Measurements from ENCODE around the gene DTD2. TPM values are rescaled to one million over a fixed set of nuclear protein-coding genes. Genes with fewer than 3 reads are reported as not detected.
A peak's percentile ranks its signal among the peaks of the same experiment; 100 is the strongest.

Gene DTD2
- 12.5 TPM for polyA plus RNA-seq (2012; ENCODE audit: insufficient read length, low read depth)

- TF ChIP-seq POLR2AphosphoS5 (IDR thresholded peaks at IDR 0.05; ENCODE audit: low read depth, low read length) (peak; percentile 81), SIN3A (IDR thresholded peaks at IDR 0.05; ENCODE audit: borderline replicate concordance, insufficient read depth, low read length) (no peak), TAF1 (IDR thresholded peaks at IDR 0.05; ENCODE audit: borderline replicate concordance, insufficient read depth, low read length) (0 out of 2 replicates have a peak, but pooled peaks have one; percentile 74), FOXP2 (optimal IDR thresholded peaks at IDR 0.05; ENCODE audit: borderline replicate concordance, extremely low read depth, extremely low read length, insufficient read depth) (no peak)
- TF ChIP-seq, protein P1, sequence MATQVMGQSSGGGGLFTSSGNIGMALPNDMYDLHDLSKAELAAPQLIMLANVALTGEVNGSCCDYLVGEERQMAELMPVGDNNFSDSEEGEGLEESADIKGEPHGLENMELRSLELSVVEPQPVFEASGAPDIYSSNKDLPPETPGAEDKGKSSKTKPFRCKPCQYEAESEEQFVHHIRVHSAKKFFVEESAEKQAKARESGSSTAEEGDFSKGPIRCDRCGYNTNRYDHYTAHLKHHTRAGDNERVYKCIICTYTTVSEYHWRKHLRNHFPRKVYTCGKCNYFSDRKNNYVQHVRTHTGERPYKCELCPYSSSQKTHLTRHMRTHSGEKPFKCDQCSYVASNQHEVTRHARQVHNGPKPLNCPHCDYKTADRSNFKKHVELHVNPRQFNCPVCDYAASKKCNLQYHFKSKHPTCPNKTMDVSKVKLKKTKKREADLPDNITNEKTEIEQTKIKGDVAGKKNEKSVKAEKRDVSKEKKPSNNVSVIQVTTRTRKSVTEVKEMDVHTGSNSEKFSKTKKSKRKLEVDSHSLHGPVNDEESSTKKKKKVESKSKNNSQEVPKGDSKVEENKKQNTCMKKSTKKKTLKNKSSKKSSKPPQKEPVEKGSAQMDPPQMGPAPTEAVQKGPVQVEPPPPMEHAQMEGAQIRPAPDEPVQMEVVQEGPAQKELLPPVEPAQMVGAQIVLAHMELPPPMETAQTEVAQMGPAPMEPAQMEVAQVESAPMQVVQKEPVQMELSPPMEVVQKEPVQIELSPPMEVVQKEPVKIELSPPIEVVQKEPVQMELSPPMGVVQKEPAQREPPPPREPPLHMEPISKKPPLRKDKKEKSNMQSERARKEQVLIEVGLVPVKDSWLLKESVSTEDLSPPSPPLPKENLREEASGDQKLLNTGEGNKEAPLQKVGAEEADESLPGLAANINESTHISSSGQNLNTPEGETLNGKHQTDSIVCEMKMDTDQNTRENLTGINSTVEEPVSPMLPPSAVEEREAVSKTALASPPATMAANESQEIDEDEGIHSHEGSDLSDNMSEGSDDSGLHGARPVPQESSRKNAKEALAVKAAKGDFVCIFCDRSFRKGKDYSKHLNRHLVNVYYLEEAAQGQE (IDR thresholded peaks at IDR 0.05; ENCODE audit: insufficient read depth in 1 of 2, low read depth in 2 of 2, low read length in 2 of 2) = 0 out of 4 replicates have a peak, but pooled peaks of 1 of the 2 experiments have one; percentile 5
Observed at GRCh38 chr14:31456841-31457664, at the start of gene DTD2. Gene DTD2 (minus strand): TSS chr14:31457506. CDS start chr14:31457393, 113 bp downstream.

DNA sequence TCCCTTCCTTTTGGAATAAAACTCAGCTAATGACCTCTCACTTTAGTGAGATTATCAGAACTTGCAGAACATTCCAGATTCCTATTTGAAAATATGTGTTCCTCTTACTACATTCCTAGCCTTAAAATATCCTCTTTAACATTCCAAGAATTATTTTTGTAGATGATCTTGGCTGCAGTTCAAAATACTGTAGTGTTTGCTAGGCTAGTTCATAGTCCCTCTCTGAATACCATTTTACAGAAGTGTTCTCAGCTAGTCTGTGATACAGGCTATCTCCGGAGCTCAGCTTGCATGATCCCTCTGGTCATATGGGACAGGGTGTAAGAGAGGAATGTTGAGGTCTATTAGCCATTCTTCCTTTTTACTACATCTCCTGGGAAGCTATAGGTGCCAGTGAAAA is 48.1 kb upstream of the DTD2 start:
- TF ChIP-seq TAF1 (IDR thresholded peaks at IDR 0.05; ENCODE audit: borderline replicate concordance, insufficient read depth, low read length) (no peak), FOXP2 (optimal IDR thresholded peaks at IDR 0.05; ENCODE audit: borderline replicate concordance, extremely low read depth, extremely low read length, insufficient read depth) (no peak), SIN3A (IDR thresholded peaks at IDR 0.05; ENCODE audit: borderline replicate concordance, insufficient read depth, low read length) (no peak), POLR2AphosphoS5 (IDR thresholded peaks at IDR 0.05; ENCODE audit: low read depth, low read length) (no peak)
- TF ChIP-seq, protein P1 (IDR thresholded peaks at IDR 0.05; ENCODE audit: insufficient read depth in 1 of 2, low read depth in 2 of 2, low read length in 2 of 2) = no peak

DNA sequence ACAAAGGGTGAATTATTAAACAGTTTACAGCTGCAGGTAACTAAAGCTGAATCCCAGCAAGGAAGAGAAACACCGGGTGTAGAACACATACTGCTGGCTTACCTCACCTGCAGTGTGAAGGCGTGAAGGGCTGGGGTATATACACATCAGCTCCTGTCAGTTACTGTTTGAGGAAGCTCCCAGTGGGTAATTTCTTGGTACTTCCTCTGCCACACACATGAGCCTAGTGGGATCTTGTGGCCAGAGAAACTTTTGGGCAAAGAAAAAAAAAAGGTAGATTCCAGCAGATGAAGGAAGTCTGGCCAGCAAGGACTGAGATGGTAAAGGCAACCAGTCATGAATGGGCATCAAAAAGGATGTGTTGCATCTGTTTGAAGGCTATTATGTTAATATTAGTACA is 44.6 kb upstream of the DTD2 start:
- TF ChIP-seq TAF1 (IDR thresholded peaks at IDR 0.05; ENCODE audit: borderline replicate concordance, insufficient read depth, low read length) (no peak), FOXP2 (optimal IDR thresholded peaks at IDR 0.05; ENCODE audit: borderline replicate concordance, extremely low read depth, extremely low read length, insufficient read depth) (no peak), SIN3A (IDR thresholded peaks at IDR 0.05; ENCODE audit: borderline replicate concordance, insufficient read depth, low read length) (no peak), POLR2AphosphoS5 (IDR thresholded peaks at IDR 0.05; ENCODE audit: low read depth, low read length) (no peak)

- TF ChIP-seq SIN3A (IDR thresholded peaks at IDR 0.05; ENCODE audit: borderline replicate concordance, insufficient read depth, low read length) = no peak
- TF ChIP-seq POLR2AphosphoS5 (IDR thresholded peaks at IDR 0.05; ENCODE audit: low read depth, low read length) = no peak
- no peak for TF ChIP-seq FOXP2 (optimal IDR thresholded peaks at IDR 0.05; ENCODE audit: borderline replicate concordance, extremely low read depth, extremely low read length, insufficient read depth)
- TF ChIP-seq, protein P1 (IDR thresholded peaks at IDR 0.05; ENCODE audit: insufficient read depth in 1 of 2, low read depth in 2 of 2, low read length in 2 of 2) = no peak
- TF ChIP-seq TAF1 (IDR thresholded peaks at IDR 0.05; ENCODE audit: borderline replicate concordance, insufficient read depth, low read length) = no peak
Observed at GRCh38 chr14:31492759-31493498, 35.6 kb upstream of the DTD2 start.

- TF ChIP-seq FOXP2 (optimal IDR thresholded peaks at IDR 0.05; ENCODE audit: borderline replicate concordance, extremely low read depth, extremely low read length, insufficient read depth) (no peak), POLR2AphosphoS5 (IDR thresholded peaks at IDR 0.05; ENCODE audit: low read depth, low read length) (no peak), TAF1 (IDR thresholded peaks at IDR 0.05; ENCODE audit: borderline replicate concordance, insufficient read depth, low read length) (no peak), SIN3A (IDR thresholded peaks at IDR 0.05; ENCODE audit: borderline replicate concordance, insufficient read depth, low read length) (no peak)
- TF ChIP-seq, protein P1 (IDR thresholded peaks at IDR 0.05; ENCODE audit: insufficient read depth in 1 of 2, low read depth in 2 of 2, low read length in 2 of 2) = no peak
Observed at GRCh38 chr14:31489691-31490090, 32.4 kb upstream of the DTD2 start.

Measured in PFSK-1 (cell line).